Measurements from ENCODE around the gene SMLR1. TPM values are rescaled to one million over a fixed set of nuclear protein-coding genes. Genes with fewer than 3 reads are reported as not detected.

Gene SMLR1
- total and polyA plus RNA-seq, 8 donors = 0.13 to 0.23 (median 0.19) TPM; not detected in 2

- H3K27ac ChIP-seq = no peak overlapping the region
- intact Hi-C loops (cut with DNase I) = no loop called here
- no peaks in the 10 kb centered on the region for H3K27me3 ChIP-seq
- no peak overlapping the region for H3K4me3 ChIP-seq
- no peaks in the 10 kb centered on the region for H3K9me3 ChIP-seq
- no peaks in the 10 kb centered on the region for H3K4me1 ChIP-seq
- ATAC-seq (no peak), DNase-seq (no peak)
- no peak for TF ChIP-seq CTCF (IDR thresholded peaks at IDR 0.05)
- no peaks in the 10 kb centered on the region for H3K36me3 ChIP-seq
These were observed 25.8 kb downstream of the SMLR1 start for GRCh38 chr6:130852844-130853554.

DNA sequence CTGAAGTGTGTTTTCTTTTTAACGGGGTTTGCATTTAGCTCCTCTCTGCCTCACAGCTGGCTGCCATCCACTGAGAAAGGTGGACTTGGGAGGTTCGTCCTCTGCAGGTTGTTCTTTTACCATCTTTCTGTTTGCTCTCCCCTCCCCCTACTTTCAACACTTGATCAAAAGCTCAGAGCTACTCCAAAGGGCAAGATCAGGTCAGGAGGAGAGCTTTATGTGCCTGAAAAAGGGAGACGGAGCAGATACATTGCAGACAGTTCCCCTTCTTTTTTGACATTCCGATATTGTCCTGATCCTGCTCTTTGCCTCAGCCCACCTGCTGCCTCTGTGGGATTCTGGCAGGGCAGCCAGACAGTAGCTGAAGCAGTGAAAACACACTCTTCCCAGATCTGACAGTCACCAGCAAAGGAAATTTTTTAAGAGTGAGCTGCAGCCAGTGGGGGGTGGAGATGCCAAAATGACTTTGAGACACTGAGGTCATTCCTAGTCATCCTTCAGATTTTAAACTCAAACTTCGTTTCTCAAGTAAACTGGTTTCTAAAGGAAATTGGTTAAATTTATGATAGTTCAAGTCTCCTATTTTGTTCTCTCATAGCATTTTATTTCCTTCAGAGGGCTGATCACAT lies 26.5 kb downstream of the SMLR1 start:
- no peak for ATAC-seq
- H3K27me3 ChIP-seq = no peaks in the 10 kb centered on the region
- no peak for DNase-seq
- no peak for TF ChIP-seq CTCF (IDR thresholded peaks at IDR 0.05)
- H3K4me3 ChIP-seq = no peak overlapping the region
- no peaks in the 10 kb centered on the region for H3K36me3 ChIP-seq
- H3K27ac ChIP-seq = no peak overlapping the region
- no peaks in the 10 kb centered on the region for H3K4me1 ChIP-seq
- H3K9me3 ChIP-seq = no peaks in the 10 kb centered on the region
- intact Hi-C loops (cut with DNase I) = no loop called here

GRCh38 chr6:130858054-130858453 lies 30.8 kb downstream of the SMLR1 start:
- no peak overlapping the region for H3K27ac ChIP-seq

GRCh38 chr6:130858498-130859160 lies 31.4 kb downstream of the SMLR1 start:
- Histone ChIP-seq H3K4me1 (no peaks in the 10 kb centered on the region), H3K4me3 (no peak overlapping the region), H3K36me3 (no peaks in the 10 kb centered on the region), H3K27ac (no peak overlapping the region), H3K9me3 (no peaks in the 10 kb centered on the region), H3K27me3 (no peaks in the 10 kb centered on the region)
- no peak for TF ChIP-seq CTCF (IDR thresholded peaks at IDR 0.05)
- DNase-seq (no peak), ATAC-seq (no peak)
- intact Hi-C loops (cut with DNase I) = no loop called here

More at GRCh38 chr6:130858054-130858453, 30.8 kb downstream of the SMLR1 start:
- H3K9me3 ChIP-seq = no peaks in the 10 kb centered on the region
- no peak for TF ChIP-seq CTCF (IDR thresholded peaks at IDR 0.05)
- ATAC-seq (no peak), DNase-seq (peak in 1 of 4 donors; percentile 33)
- no peak overlapping the region for H3K4me3 ChIP-seq
- H3K4me1 ChIP-seq = no peaks in the 10 kb centered on the region
- H3K27me3 ChIP-seq = no peaks in the 10 kb centered on the region
- intact Hi-C loops (cut with DNase I) = no loop called here
- no peaks in the 10 kb centered on the region for H3K36me3 ChIP-seq

All from left lung (tissue), 10 donors.